Measurements from ENCODE around the gene EPHB3. TPM values are rescaled to one million over a fixed set of nuclear protein-coding genes. Genes with fewer than 3 reads are reported as not detected.

The EPHB3 gene
- total RNA-seq, 4 donors from 2014 or later, result 4.1 to 17.7 (median 6.7) TPM

- in situ Hi-C loops (cut with MboI; ENCODE audit: low pct_ligation_motif_present in 1 of 4, low pct_unique_long_range_greater_than_20kb in 1 of 4, low sequenced_read_pairs in 3 of 4), result no loop called here
- WGBS, 2 donors (ENCODE audit: low coverage in 1 of 2), result 69 to 71% methylated on average over 4 to 12 of the region's 12 CpGs
- DNase-seq, result no peak
- no peaks in the 10 kb centered on the region for H3K27me3 ChIP-seq
- no peak overlapping the region for H3K4me3 ChIP-seq
- intact Hi-C loops (cut with DNase I; ENCODE audit: low total_unique reads), result no loop called here
- H3K27ac ChIP-seq, result no peak overlapping the region
- H3K4me1 ChIP-seq, result peaks cover 0 to 19% (median 7%) of the 10 kb centered on the region in 4 donors
- no peak for TF ChIP-seq POLR2A (IDR thresholded peaks at IDR 0.05)
- TF ChIP-seq EP300 (IDR thresholded peaks at IDR 0.05; ENCODE audit: low read depth), result no peak
- no peak for TF ChIP-seq POLR2AphosphoS5 (IDR thresholded peaks at IDR 0.05)
- no peak for TF ChIP-seq CTCF (IDR thresholded peaks at IDR 0.05)
- no peaks in the 10 kb centered on the region for H3K36me3 ChIP-seq
- H3K9me3 ChIP-seq, result no peaks in the 10 kb centered on the region
Measured at GRCh38 chr3:184594371-184595001, 32.9 kb downstream of the EPHB3 start.

GRCh38 chr3:184595726-184596125 lies 34.1 kb downstream of the EPHB3 start:
- Histone ChIP-seq H3K9me3 (no peaks in the 10 kb centered on the region), H3K27ac (no peak overlapping the region), H3K27me3 (no peaks in the 10 kb centered on the region), H3K4me3 (no peak overlapping the region), H3K4me1 (peaks cover 0 to 19% (median 7%) of the 10 kb centered on the region in 4 donors), H3K36me3 (no peaks in the 10 kb centered on the region)
- WGBS, 2 donors (ENCODE audit: low coverage in 1 of 2), result 82 to 83% methylated on average over 1 to 8 of the region's 8 CpGs
- TF ChIP-seq POLR2A (IDR thresholded peaks at IDR 0.05), result no peak
- TF ChIP-seq EP300 (IDR thresholded peaks at IDR 0.05; ENCODE audit: low read depth), result no peak
- no peak for TF ChIP-seq CTCF (IDR thresholded peaks at IDR 0.05)
- TF ChIP-seq POLR2AphosphoS5 (IDR thresholded peaks at IDR 0.05), result no peak
- in situ Hi-C loops (cut with MboI; ENCODE audit: low pct_ligation_motif_present in 1 of 4, low pct_unique_long_range_greater_than_20kb in 1 of 4, low sequenced_read_pairs in 3 of 4), result no loop called here
- DNase-seq, result no peak
- intact Hi-C loops (cut with DNase I; ENCODE audit: low total_unique reads), result no loop called here

GRCh38 chr3:184596233-184596632 lies 34.6 kb downstream of the EPHB3 start:
- no peaks in the 10 kb centered on the region for H3K36me3 ChIP-seq
- no peak overlapping the region for H3K4me3 ChIP-seq
- no peak for DNase-seq
- TF ChIP-seq POLR2AphosphoS5 (IDR thresholded peaks at IDR 0.05) (no peak), POLR2A (IDR thresholded peaks at IDR 0.05) (no peak), CTCF (IDR thresholded peaks at IDR 0.05) (no peak), EP300 (IDR thresholded peaks at IDR 0.05; ENCODE audit: low read depth) (no peak)
- in situ Hi-C loops (cut with MboI; ENCODE audit: low pct_ligation_motif_present in 1 of 4, low pct_unique_long_range_greater_than_20kb in 1 of 4, low sequenced_read_pairs in 3 of 4) (no loop called here), intact Hi-C loops (cut with DNase I; ENCODE audit: low total_unique reads) (no loop called here)
- no peak overlapping the region for H3K27ac ChIP-seq
- WGBS, 2 donors (ENCODE audit: low coverage in 1 of 2), result 60 to 93% methylated on average over 4 to 5 of the region's 5 CpGs
- H3K9me3 ChIP-seq, result no peaks in the 10 kb centered on the region
- no peaks in the 10 kb centered on the region for H3K27me3 ChIP-seq
- H3K4me1 ChIP-seq, result peaks cover 4 to 22% (median 8%) of the 10 kb centered on the region in 4 donors

GRCh38 chr3:184596886-184597575 lies 35.4 kb downstream of the EPHB3 start:
- peaks cover 7% of the 10 kb centered on the region for H3K27me3 ChIP-seq
- no peak for TF ChIP-seq EP300 (IDR thresholded peaks at IDR 0.05; ENCODE audit: low read depth)
- no peak for TF ChIP-seq POLR2A (IDR thresholded peaks at IDR 0.05)
- no peak for TF ChIP-seq POLR2AphosphoS5 (IDR thresholded peaks at IDR 0.05)
- no peak for TF ChIP-seq CTCF (IDR thresholded peaks at IDR 0.05)
- H3K4me3 ChIP-seq, result no peak overlapping the region
- H3K9me3 ChIP-seq, result no peaks in the 10 kb centered on the region
- 93% methylated on average over 6 of the region's 6 CpGs; no CpG with 5 or more reads in 1 of the 2 donors for WGBS, 2 donors (ENCODE audit: low coverage in 1 of 2)
- no peak overlapping the region for H3K27ac ChIP-seq
- peaks cover 10 to 30% (median 14%) of the 10 kb centered on the region in 4 donors for H3K4me1 ChIP-seq
- no peaks in the 10 kb centered on the region for H3K36me3 ChIP-seq
- in situ Hi-C loops (cut with MboI; ENCODE audit: low pct_ligation_motif_present in 1 of 4, low pct_unique_long_range_greater_than_20kb in 1 of 4, low sequenced_read_pairs in 3 of 4), result no loop called here
- no peak for DNase-seq
- intact Hi-C loops (cut with DNase I; ENCODE audit: low total_unique reads), result no loop called here
